IMR-90 (cell line): ENCODE results near the gene PPIL6. TPM values are rescaled to one million over a fixed set of nuclear protein-coding genes. Genes with fewer than 3 reads are reported as not detected.

Experiments
- ATAC-seq: fragments of 200-7000 bp; cut with Tn5 transposase; 2 replicates; pipeline ENCODE4 v1.9.1; 2020; ENCODE audit warnings: low read depth, mild to moderate bottlenecking, moderate library complexity
- BruUV-seq: library from RNA; stranded (reverse); fragments of 400-500 nt; replicated peaks from 2 replicates; lab custom pipeline; 2021; lab: Mats Ljungman, UMichigan
- CTCF ChIA-PET: fragments of 300-600 bp; formaldehyde crosslinking; extraction: SDS; loops from one replicate; lab custom pipeline; 2021; ENCODE audit warnings: antibody characterized with exemption; lab: Yijun Ruan, JAX
- POLR2A ChIA-PET: fragments of 300-600 bp; sonication (Branson Sonifier 250); formaldehyde crosslinking; loops from one replicate; lab custom pipeline; 2022; ENCODE audit warnings: antibody characterized with exemption; ENCODE audit not compliant: unreplicated experiment; lab: Charles Lee
- DNase-seq: peaks from one replicate; pipeline ENCODE4 v3.0.0; 2013
- H2AFZ ChIP-seq: replicated peaks from 2 replicates; pipeline ENCODE3; 2013; ENCODE audit warnings: low read length, mild to moderate bottlenecking; ENCODE audit not compliant: poor library complexity
- H2AK5ac ChIP-seq: 2 replicates; pipeline ENCODE4 v1.6.1; 2013; ENCODE audit warnings: low read depth, low read length, inconsistent platforms
- H2AK9ac ChIP-seq: replicated peaks from 2 replicates; pipeline ENCODE3; 2013; ENCODE audit warnings: mild to moderate bottlenecking, low read depth, low read length, moderate library complexity; ENCODE audit not compliant: poor library complexity
- H2BK120ac ChIP-seq: 2 replicates; pipeline ENCODE4 v1.6.1; 2013; ENCODE audit warnings: low read depth, low read length, inconsistent platforms
- H2BK15ac ChIP-seq: 3 replicates; pipeline ENCODE4 v1.6.1; 2013; ENCODE audit warnings: low read depth, low read length, inconsistent platforms
- H2BK20ac ChIP-seq: 2 replicates; pipeline ENCODE4 v1.6.1; 2013; ENCODE audit warnings: low read depth, mild to moderate bottlenecking, inconsistent platforms, low read length, moderate library complexity
- H2BK5ac ChIP-seq: 2 replicates; pipeline ENCODE4 v1.6.1; 2013; ENCODE audit warnings: mild to moderate bottlenecking, low read depth, low read length, inconsistent platforms; ENCODE audit not compliant: poor library complexity, severe bottlenecking
- H3K14ac ChIP-seq: replicated peaks from 2 replicates; pipeline ENCODE4 v1.6.1; 2013; ENCODE audit warnings: low read depth, low read length, inconsistent platforms
- H3K18ac ChIP-seq: 2 replicates; pipeline ENCODE4 v1.6.1; 2013; ENCODE audit warnings: low read depth, low read length, control low read depth
- H3K23ac ChIP-seq: 2 replicates; pipeline ENCODE4 v1.6.1; 2013; ENCODE audit warnings: low read depth, low read length, inconsistent platforms
- H3K27ac ChIP-seq: 2 replicates; pipeline ENCODE4 v1.5.1; 2013; ENCODE audit warnings: mild to moderate bottlenecking, control low read depth, low read length; ENCODE audit not compliant: insufficient read depth
- H3K27me3 ChIP-seq: 2 replicates; pipeline ENCODE4 v1.6.1; 2013; ENCODE audit warnings: low read length; ENCODE audit not compliant: control insufficient read depth, insufficient read depth
- H3K36me3 ChIP-seq: 2 replicates; pipeline ENCODE4 v1.6.1; 2013; ENCODE audit warnings: low read length, mixed read lengths; ENCODE audit not compliant: control insufficient read depth, insufficient read depth
- H3K4ac ChIP-seq: 2 replicates; pipeline ENCODE4 v1.6.1; 2013; ENCODE audit warnings: low read depth, low read length, inconsistent platforms
- H3K4me1 ChIP-seq: 2 replicates; pipeline ENCODE4 v1.6.1; 2013; ENCODE audit warnings: low read length, mixed read lengths; ENCODE audit not compliant: control insufficient read depth, insufficient read depth
- H3K4me2 ChIP-seq: 2 replicates; pipeline ENCODE4 v1.6.1; 2013; ENCODE audit warnings: low read depth, mild to moderate bottlenecking, control low read depth, low read length, moderate library complexity
- H3K4me3 ChIP-seq: 2 replicates; pipeline ENCODE4 v1.5.1; 2013; ENCODE audit warnings: low read depth, mild to moderate bottlenecking, control low read depth, low read length, moderate library complexity; ENCODE audit not compliant: insufficient read depth
- H3K56ac ChIP-seq: 2 replicates; pipeline ENCODE4 v1.6.1; 2013; ENCODE audit warnings: low read length, inconsistent platforms; ENCODE audit not compliant: insufficient read depth; ENCODE audit errors: extremely low read depth
- H3K79me1 ChIP-seq, 2 experiments: 2 replicates each; pipeline ENCODE4 v1.6.1; 2013; ENCODE audit warnings: low read length in 2 of 2, inconsistent platforms in 1 of 2, low read depth in 1 of 2
- H3K9ac ChIP-seq: 2 replicates; pipeline ENCODE4 v1.6.1; 2013; ENCODE audit warnings: low read depth, low read length, control low read depth
- H3K9me1 ChIP-seq: 2 replicates; pipeline ENCODE4 v1.6.1; 2013; ENCODE audit warnings: low read length, inconsistent platforms; ENCODE audit not compliant: insufficient read depth
- H3K9me3 ChIP-seq: 2 replicates; pipeline ENCODE4 v1.6.1; 2013; ENCODE audit warnings: low read length; ENCODE audit not compliant: control insufficient read depth, insufficient read depth
- H4K20me1 ChIP-seq: 2 replicates; pipeline ENCODE4 v1.6.1; 2013; ENCODE audit warnings: low read length, inconsistent platforms; ENCODE audit not compliant: insufficient read depth
- H4K5ac ChIP-seq: 2 replicates; pipeline ENCODE4 v1.6.1; 2013; ENCODE audit warnings: mild to moderate bottlenecking, low read depth, low read length, control low read depth
- H4K8ac ChIP-seq, 2 experiments: 2 replicates each; pipeline ENCODE4 v1.6.1; 2013; ENCODE audit warnings: low read depth in 2 of 2, low read length in 2 of 2, control low read depth in 1 of 2, inconsistent platforms in 1 of 2
- H4K91ac ChIP-seq: 2 replicates; pipeline ENCODE4 v1.6.1; 2013; ENCODE audit warnings: low read depth, low read length, inconsistent platforms; ENCODE audit not compliant: insufficient read depth
- CHD1 ChIP-seq: IDR thresholded peaks from 2 replicates; pipeline ENCODE4 v1.6.1; 2012; ENCODE audit warnings: low read depth, low read length, improper control_type of control experiment
- FOS ChIP-seq: fragments of 150-350 bp; IDR thresholded peaks from 2 replicates; pipeline ENCODE4 v1.6.1; 2016; ENCODE audit warnings: low read depth, low read length
- MAFK ChIP-seq: IDR thresholded peaks from 2 replicates; pipeline ENCODE4 v1.6.1; 2012; ENCODE audit warnings: low read depth, low read length, improper control_type of control experiment
- NFE2L2 ChIP-seq: fragments of 150-350 bp; IDR thresholded peaks from 2 replicates; pipeline ENCODE4 v1.6.1; 2016; ENCODE audit warnings: low read depth, mild to moderate bottlenecking, low read length
- POLR2A ChIP-seq: IDR thresholded peaks from 2 replicates; pipeline ENCODE4 v1.6.1; 2012; ENCODE audit warnings: mild to moderate bottlenecking, low read depth, low read length
- RAD21 ChIP-seq: IDR thresholded peaks from 2 replicates; pipeline ENCODE4 v1.6.1; 2012; ENCODE audit warnings: low read length, improper control_type of control experiment
- RFX5 ChIP-seq: IDR thresholded peaks from 2 replicates; pipeline ENCODE4 v1.8.0; 2012; ENCODE audit warnings: low read depth, mild to moderate bottlenecking, low read length, moderate library complexity
- WGBS, 2 experiments: methylation state at CpG; one replicate each; pipeline versions ENCODE4 v1.1.5 to v1.1.7; 2013; ENCODE audit warnings: missing lambda C conversion rate in 2 of 2; ENCODE audit not compliant: insufficient read length in 1 of 2; ENCODE audit errors: extremely low coverage in 2 of 2; 5-methylcytosine and 5-hydroxymethylcytosine counted together
- dilution Hi-C: fragments of 300-500 bp; cut with HindIII; formaldehyde crosslinking; loops from one replicate; pipeline ENCODE4 v1.14.3; 2018; ENCODE audit warnings: low sequenced_read_pairs; ENCODE audit not compliant: unreplicated experiment
- in situ Hi-C: fragments of 300-500 bp; cut with MboI; formaldehyde crosslinking; loops from 3 replicates; pipeline ENCODE4 v1.14.3; 2019; ENCODE audit warnings: low sequenced_read_pairs, inconsistent platforms, mixed read lengths
- intact Hi-C: fragments of 100-400 bp; cut with micrococcal nuclease; formaldehyde crosslinking; loops from 2 replicates; pipeline ENCODE4 v1.10.0; 2022
- polyA plus RNA-seq, 3 experiments: library from polyadenylated mRNA; depleted of rRNA; stranded (reverse); fragments of >200 nt; gene quantifications; 2 replicates each; pipeline ENCODE4 v1.2.3, GENCODE V29; 2012; ENCODE audit warnings: low replicate concordance in 1 of 3
- total RNA-seq: library from RNA; depleted of rRNA; stranded (reverse); fragments of >200 nt; gene quantifications from 2 replicates; pipeline ENCODE4 v1.2.3, GENCODE V29; 2012
- TF ChIP-seq, protein P1 (sequence below): fragments of 150-350 bp; IDR thresholded peaks from 2 replicates; pipeline ENCODE4 v1.6.1; 2017; ENCODE audit warnings: mild to moderate bottlenecking, antibody characterized with exemption, low read length, low read depth

PPIL6 gene
- total and polyA plus RNA-seq, 2 of the 4 experiments (the other 2 are of a cell fraction): 0.15 to 0.18 TPM

DNA sequence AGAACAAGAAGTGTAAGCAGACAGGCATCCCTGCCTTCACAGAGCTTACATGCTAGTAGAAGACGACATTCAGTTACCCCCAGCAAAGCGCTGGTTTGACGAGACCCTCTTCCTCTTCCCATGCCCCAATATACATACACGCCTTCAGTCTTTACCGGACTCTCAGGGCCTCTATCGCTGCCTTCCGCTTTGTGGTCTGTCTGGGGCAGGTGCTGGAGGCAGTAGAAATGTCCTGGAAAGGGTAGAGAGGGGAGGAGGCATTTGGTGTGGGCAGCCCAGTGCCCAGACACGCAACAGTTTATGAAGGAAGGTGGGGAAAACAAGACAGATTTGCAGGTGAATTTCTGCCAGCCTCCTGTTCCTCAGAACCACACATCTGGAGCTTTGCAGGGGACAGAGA, 6.1 kb upstream of the PPIL6 start:
- Histone ChIP-seq H3K4me1 (peaks cover 5% of the 10 kb centered on the region), H2AK9ac (no peak overlapping the region), H3K27ac (no peak overlapping the region), H3K23ac (no peak overlapping the region), H2BK15ac (no peak overlapping the region), H4K91ac (no peak overlapping the region), H3K18ac (no peak overlapping the region), H3K36me3 (peaks cover 66% of the 10 kb centered on the region), H2AK5ac (no peak overlapping the region), H3K9ac (no peak overlapping the region), H4K20me1 (peaks cover 7% of the 10 kb centered on the region; the same call in 1 of the 2 replicates), H3K14ac (no peak overlapping the region), H3K4ac (no peak overlapping the region), H2BK20ac (no peak overlapping the region), H3K9me1 (peaks cover 19% of the 10 kb centered on the region), H2BK5ac (no peak overlapping the region), H3K56ac (no peak overlapping the region), H2BK120ac (no peak overlapping the region), H4K5ac (no peak overlapping the region), H3K27me3 (no peaks in the 10 kb centered on the region), H3K4me2 (no peak overlapping the region), H3K9me3 (no peaks in the 10 kb centered on the region), H4K8ac (no peak overlapping the region), H3K4me3 (no peak overlapping the region), H3K79me1 (peaks cover 0 to 21% of the 10 kb centered on the region in 2 experiments), H2AFZ (no peak overlapping the region)
- ATAC-seq (no peak), DNase-seq (no peak)
- POLR2A ChIA-PET: no interaction called here
- CTCF ChIA-PET: no interaction called here
- intact Hi-C loops: no loop called here
- in situ Hi-C loops: no loop called here
- dilution Hi-C loops: no loop called here
- BruUV-seq: no TSS peak
- WGBS, 2 experiments: no CpG with 5 or more reads among the region's 8 CpGs
- TF ChIP-seq NFE2L2: no peak
- no peak for TF ChIP-seq MAFK
- TF ChIP-seq CHD1: no peak
- no peak for TF ChIP-seq FOS
- TF ChIP-seq RFX5: no peak
- TF ChIP-seq POLR2A: no peak
- TF ChIP-seq, protein P1, sequence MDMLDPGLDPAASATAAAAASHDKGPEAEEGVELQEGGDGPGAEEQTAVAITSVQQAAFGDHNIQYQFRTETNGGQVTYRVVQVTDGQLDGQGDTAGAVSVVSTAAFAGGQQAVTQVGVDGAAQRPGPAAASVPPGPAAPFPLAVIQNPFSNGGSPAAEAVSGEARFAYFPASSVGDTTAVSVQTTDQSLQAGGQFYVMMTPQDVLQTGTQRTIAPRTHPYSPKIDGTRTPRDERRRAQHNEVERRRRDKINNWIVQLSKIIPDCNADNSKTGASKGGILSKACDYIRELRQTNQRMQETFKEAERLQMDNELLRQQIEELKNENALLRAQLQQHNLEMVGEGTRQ: no peak
- TF ChIP-seq RAD21: no peak
